Trophoblast cell (in vitro differentiated cells and primary cell): ENCODE data around the gene UNC119.
A peak's percentile ranks its signal among the peaks of the same experiment; 100 is the strongest.

Experiments
- DNase-seq, 2 donors: peaks; one replicate each; pipeline ENCODE4 v3.0.0-alpha.2; 2016
- H2AFZ ChIP-seq: 2 replicates; pipeline ENCODE4 v1.6.1; 2013; ENCODE audit warnings: low read length, moderate library complexity, mild to moderate bottlenecking; ENCODE audit not compliant: insufficient read depth, poor library complexity
- H2AK5ac ChIP-seq: 2 replicates; pipeline ENCODE4 v1.6.1; 2013; ENCODE audit warnings: mild to moderate bottlenecking, low read length
- H2BK120ac ChIP-seq: 2 replicates; pipeline ENCODE4 v1.6.1; 2013; ENCODE audit warnings: low read length, mild to moderate bottlenecking, moderate library complexity; ENCODE audit not compliant: insufficient read depth, poor library complexity
- H2BK12ac ChIP-seq: 2 replicates; pipeline ENCODE4 v1.6.1; 2013; ENCODE audit warnings: mild to moderate bottlenecking, low read length, moderate library complexity
- H2BK5ac ChIP-seq: 2 replicates; pipeline ENCODE4 v1.6.1; 2013; ENCODE audit warnings: low read length, low read depth, moderate library complexity, mild to moderate bottlenecking; ENCODE audit not compliant: poor library complexity
- H3K14ac ChIP-seq: 2 replicates; pipeline ENCODE4 v1.6.1; 2013; ENCODE audit warnings: mild to moderate bottlenecking, low read length
- H3K18ac ChIP-seq: 2 replicates; pipeline ENCODE4 v1.6.1; 2013; ENCODE audit warnings: mild to moderate bottlenecking, low read length
- H3K23ac ChIP-seq: 2 replicates; pipeline ENCODE4 v1.6.1; 2013; ENCODE audit warnings: low read length
- H3K27ac ChIP-seq: 2 replicates; pipeline ENCODE4 v1.5.1; 2013; ENCODE audit warnings: low read depth, mild to moderate bottlenecking, inconsistent platforms, low read length, moderate library complexity
- H3K27me3 ChIP-seq: 2 replicates; pipeline ENCODE4 v1.6.1; 2013; ENCODE audit warnings: inconsistent platforms, mild to moderate bottlenecking, low read length, moderate library complexity; ENCODE audit not compliant: insufficient read depth
- H3K36me3 ChIP-seq, 2 experiments: 1 replicate in 1 of 2; 2 replicates in 1 of 2; pipeline ENCODE4 v1.6.1; 2013; ENCODE audit warnings: low read length in 2 of 2, mild to moderate bottlenecking in 2 of 2, moderate library complexity in 1 of 2; ENCODE audit not compliant: insufficient read depth in 2 of 2, control insufficient read depth in 1 of 2
- H3K4ac ChIP-seq: 2 replicates; pipeline ENCODE4 v1.6.1; 2013; ENCODE audit warnings: low read depth, mild to moderate bottlenecking, low read length, moderate library complexity
- H3K4me1 ChIP-seq, 2 experiments: 1 replicate in 1 of 2; 2 replicates in 1 of 2; pipeline ENCODE4 v1.6.1; 2013; ENCODE audit warnings: low read length in 2 of 2, mild to moderate bottlenecking in 2 of 2, moderate library complexity in 1 of 2; ENCODE audit not compliant: insufficient read depth in 2 of 2, control insufficient read depth in 1 of 2
- H3K4me2 ChIP-seq: 2 replicates; pipeline ENCODE4 v1.6.1; 2013; ENCODE audit warnings: inconsistent platforms, mild to moderate bottlenecking, low read length, moderate library complexity
- H3K4me3 ChIP-seq: 2 replicates; pipeline ENCODE4 v1.5.1; 2013; ENCODE audit warnings: mild to moderate bottlenecking, low read depth, low read length, inconsistent platforms
- H3K79me1 ChIP-seq: one replicate; pipeline ENCODE4 v1.6.1; 2013; ENCODE audit warnings: low read length
- H3K79me2 ChIP-seq: 2 replicates; pipeline ENCODE4 v1.6.1; 2013; ENCODE audit warnings: low read length, mild to moderate bottlenecking; ENCODE audit not compliant: control insufficient read depth, insufficient read depth, poor library complexity
- H3K9ac ChIP-seq: 2 replicates; pipeline ENCODE4 v1.6.1; 2013; ENCODE audit warnings: mild to moderate bottlenecking, low read length
- H3K9me3 ChIP-seq: 2 replicates; pipeline ENCODE4 v1.6.1; 2013; ENCODE audit warnings: low read depth, mild to moderate bottlenecking, control low read depth, inconsistent platforms, low read length; ENCODE audit not compliant: insufficient read depth
- H4K12ac ChIP-seq: 2 replicates; pipeline ENCODE4 v1.6.1; 2013; ENCODE audit warnings: low read depth, mild to moderate bottlenecking, low read length, moderate library complexity
- H4K8ac ChIP-seq: 2 replicates; pipeline ENCODE4 v1.6.1; 2013; ENCODE audit warnings: low read depth, mild to moderate bottlenecking, low read length, moderate library complexity
- H4K91ac ChIP-seq: one replicate; pipeline ENCODE4 v1.6.1; 2013; ENCODE audit warnings: low read depth, mild to moderate bottlenecking, low read length, moderate library complexity
- WGBS: extraction: QIAGEN DNeasy Blood & Tissue Kit; methylation state at CpG from one replicate; pipeline ENCODE4 v1.1.7; 2013; ENCODE audit warnings: missing lambda C conversion rate; ENCODE audit not compliant: insufficient read length, insufficient coverage; ENCODE audit errors: extremely low coverage; 5-methylcytosine and 5-hydroxymethylcytosine counted together

Gene UNC119

DNA sequence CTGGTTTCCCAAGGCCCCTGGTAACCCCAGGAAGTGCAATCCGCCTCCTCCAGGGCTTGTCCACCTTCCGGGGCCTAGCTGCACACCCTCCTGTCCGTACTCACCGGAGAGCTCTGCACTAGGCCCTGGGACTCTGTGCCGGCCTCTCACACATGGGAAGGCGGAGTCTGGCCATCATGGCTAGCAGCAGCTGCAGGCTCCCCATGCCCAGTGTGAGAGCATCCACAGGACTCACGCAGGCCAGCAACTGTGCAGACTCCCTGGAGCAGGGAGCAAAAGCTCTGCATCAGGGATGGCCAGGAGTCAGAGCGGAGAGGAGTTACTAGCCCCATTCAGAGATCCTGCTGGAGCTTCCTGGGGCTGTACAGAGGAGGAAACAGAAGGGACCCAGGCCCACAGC is 26.0 kb downstream of the UNC119 start:
- no peak overlapping the region for H4K12ac ChIP-seq
- WGBS = no CpG with 5 or more reads among the region's 8 CpGs
- H3K4me3 ChIP-seq = no peak overlapping the region
- no peak overlapping the region for H3K23ac ChIP-seq
- H3K14ac ChIP-seq = no peak overlapping the region
- H3K9ac ChIP-seq = no peak overlapping the region
- no peak overlapping the region for H3K4ac ChIP-seq
- no peaks in the 10 kb centered on the region for H3K79me2 ChIP-seq
- no peak overlapping the region for H4K91ac ChIP-seq
- H3K27me3 ChIP-seq = no peaks in the 10 kb centered on the region
- H3K36me3 ChIP-seq = no peaks in the 10 kb centered on the region
- H2AFZ ChIP-seq = no peak overlapping the region
- H2BK12ac ChIP-seq = no peak overlapping the region
- H2BK5ac ChIP-seq = no peak overlapping the region
- H3K4me2 ChIP-seq = no peak overlapping the region
- H4K8ac ChIP-seq = no peak overlapping the region
- H3K18ac ChIP-seq = no peak overlapping the region
- no peaks in the 10 kb centered on the region for H3K9me3 ChIP-seq
- no peak overlapping the region for H2AK5ac ChIP-seq
- no peak for DNase-seq
- H3K27ac ChIP-seq = no peak overlapping the region
- H2BK120ac ChIP-seq = no peak overlapping the region
- H3K79me1 ChIP-seq = no peaks in the 10 kb centered on the region
- H3K4me1 ChIP-seq = peaks cover 9 to 11% of the 10 kb centered on the region in 2 experiments

- Histone ChIP-seq H3K79me2 (no peaks in the 10 kb centered on the region), H4K91ac (no peak overlapping the region), H3K36me3 (no peaks in the 10 kb centered on the region), H4K12ac (no peak overlapping the region), H3K9me3 (no peaks in the 10 kb centered on the region), H3K4ac (no peak overlapping the region), H3K18ac (no peak overlapping the region), H3K23ac (no peak overlapping the region), H4K8ac (peak overlapping the region; percentile 21), H2AK5ac (peak overlapping the region; percentile 13), H2BK120ac (no peak overlapping the region), H3K27ac (no peak overlapping the region), H3K4me3 (no peak overlapping the region), H3K4me2 (no peak overlapping the region), H3K9ac (no peak overlapping the region), H3K27me3 (no peaks in the 10 kb centered on the region), H2BK5ac (no peak overlapping the region), H3K14ac (no peak overlapping the region), H2BK12ac (peak overlapping the region; percentile 26), H3K79me1 (no peaks in the 10 kb centered on the region), H2AFZ (no peak overlapping the region), H3K4me1 (peaks cover 9 to 11% of the 10 kb centered on the region in 2 experiments)
- WGBS = no CpG with 5 or more reads among the region's 25 CpGs
- DNase-seq = peak in 1 of 2 donors; percentile 13
These were observed 27.7 kb downstream of the UNC119 start for GRCh38 chr17:28524476-28525424.

GRCh38 chr17:28523876-28524275 is 28.5 kb downstream of the UNC119 start:
- no peaks in the 10 kb centered on the region for H3K36me3 ChIP-seq
- no peak overlapping the region for H2AFZ ChIP-seq
- no peak overlapping the region for H3K23ac ChIP-seq
- no peak overlapping the region for H4K8ac ChIP-seq
- H3K79me1 ChIP-seq = no peaks in the 10 kb centered on the region
- no peak overlapping the region for H2AK5ac ChIP-seq
- H3K4me3 ChIP-seq = no peak overlapping the region
- no peaks in the 10 kb centered on the region for H3K27me3 ChIP-seq
- H2BK12ac ChIP-seq = no peak overlapping the region
- H3K27ac ChIP-seq = no peak overlapping the region
- H2BK5ac ChIP-seq = no peak overlapping the region
- no peak overlapping the region for H4K91ac ChIP-seq
- no peaks in the 10 kb centered on the region for H3K9me3 ChIP-seq
- H3K4me1 ChIP-seq = peaks cover 9 to 11% of the 10 kb centered on the region in 2 experiments
- no peak overlapping the region for H4K12ac ChIP-seq
- no peak overlapping the region for H3K9ac ChIP-seq
- no peak overlapping the region for H3K18ac ChIP-seq
- no peak overlapping the region for H3K14ac ChIP-seq
- H3K4ac ChIP-seq = no peak overlapping the region
- H2BK120ac ChIP-seq = no peak overlapping the region
- WGBS = no CpG with 5 or more reads among the region's 15 CpGs
- H3K79me2 ChIP-seq = no peaks in the 10 kb centered on the region
- H3K4me2 ChIP-seq = no peak overlapping the region
- DNase-seq = no peak

GRCh38 chr17:28523186-28523585 is 29.2 kb downstream of the UNC119 start:
- H4K12ac ChIP-seq = no peak overlapping the region
- WGBS = no CpG with 5 or more reads among the region's 6 CpGs
- H3K79me1 ChIP-seq = no peaks in the 10 kb centered on the region
- no peak overlapping the region for H2AFZ ChIP-seq
- no peaks in the 10 kb centered on the region for H3K79me2 ChIP-seq
- H3K18ac ChIP-seq = no peak overlapping the region
- H3K27me3 ChIP-seq = no peaks in the 10 kb centered on the region
- no peak overlapping the region for H2BK120ac ChIP-seq
- no peak overlapping the region for H3K23ac ChIP-seq
- H3K9me3 ChIP-seq = no peaks in the 10 kb centered on the region
- no peaks in the 10 kb centered on the region for H3K36me3 ChIP-seq
- no peak overlapping the region for H3K4me2 ChIP-seq
- H2AK5ac ChIP-seq = no peak overlapping the region
- no peak overlapping the region for H3K4ac ChIP-seq
- no peak overlapping the region for H4K8ac ChIP-seq
- no peak overlapping the region for H3K27ac ChIP-seq
- no peak overlapping the region for H3K9ac ChIP-seq
- no peak overlapping the region for H4K91ac ChIP-seq
- H3K4me3 ChIP-seq = no peak overlapping the region
- H2BK12ac ChIP-seq = no peak overlapping the region
- peaks cover 9 to 11% of the 10 kb centered on the region in 2 experiments for H3K4me1 ChIP-seq
- H2BK5ac ChIP-seq = no peak overlapping the region
- no peak for DNase-seq
- no peak overlapping the region for H3K14ac ChIP-seq
